K562 (cell line): ENCODE measurements around the gene SYNE1.

Source experiments
- EP300 ChIP-seq: IDR thresholded peaks from 2 replicates; pipeline ENCODE4 v1.6.1; 2012; ENCODE audit warnings: low read length, improper control_type of control experiment
- YBX1 ChIP-seq: fragments of 450-650 bp; IDR thresholded peaks from 2 replicates; pipeline ENCODE4 v1.7.1; 2016; ENCODE audit warnings: mild to moderate bottlenecking
- ZNF785 ChIP-seq: fragments of 250-450 bp; sonication (Bioruptor Pico); IDR thresholded peaks from 2 replicates; pipeline ENCODE4 v1.4.0; 2020; ENCODE audit warnings: mild to moderate bottlenecking

GRCh38 chr6:152452639-152453038 lies 184.5 kb downstream of the SYNE1 start:
- no peak for TF ChIP-seq ZNF785 (CRISPR knock-in tag)
- TF ChIP-seq EP300, result no peak
- no peak for TF ChIP-seq YBX1
